ENCODE data around the gene PCDH9.

GRCh38 chr13:66821551-66821950, 408.6 kb downstream of the PCDH9 start:
- no peak for TF ChIP-seq CTCF (IDR thresholded peaks at IDR 0.05; ENCODE audit: low read depth, low read length)
- no peak for TF ChIP-seq MYC (IDR thresholded peaks at IDR 0.05; ENCODE audit: low read depth, low read length)
